ENCODE measurements around the gene SOAT1. TPM values are rescaled to one million over a fixed set of nuclear protein-coding genes. Genes with fewer than 3 reads are reported as not detected.

SOAT1 gene
- total RNA-seq, 1 donor from 2014 or later, result 111 TPM

DNA sequence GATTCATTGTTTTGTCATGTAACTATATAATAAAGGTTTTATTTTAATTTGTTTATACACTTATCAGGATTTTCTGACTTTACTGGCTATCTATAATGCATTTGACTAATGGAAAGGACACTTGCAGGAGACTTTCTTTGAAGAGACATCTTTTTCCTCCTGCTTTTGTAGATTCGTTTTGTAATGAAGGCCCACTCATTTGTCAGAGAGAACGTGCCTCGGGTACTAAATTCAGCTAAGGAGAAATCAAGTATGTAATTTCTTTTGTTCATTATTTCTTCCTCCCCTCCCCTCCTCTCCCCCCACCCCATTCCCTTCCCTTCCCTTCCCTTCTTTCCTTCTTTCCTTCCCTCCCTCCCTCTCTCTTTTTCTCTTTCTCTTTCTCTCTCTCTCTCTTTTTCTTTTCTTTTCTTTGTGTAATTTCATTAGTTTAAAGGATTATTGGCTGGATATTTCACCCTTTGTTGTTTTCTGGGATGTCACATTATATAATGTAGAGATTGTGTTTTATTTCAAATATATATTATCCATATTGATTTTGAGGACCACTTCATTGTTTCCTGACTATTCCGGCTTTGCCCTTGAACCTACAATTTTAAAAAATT is 48.4 kb downstream of the SOAT1 start:
- no peaks in the 10 kb centered on the region for H3K9me3 ChIP-seq (ENCODE audit: insufficient read depth, low read depth, low read length)
- peaks cover 31% of the 10 kb centered on the region for H3K36me3 ChIP-seq (ENCODE audit: insufficient read depth, low read length)
- peaks cover 4% of the 10 kb centered on the region for H3K36me3 Mint-ChIP-seq (ENCODE audit: low read depth, unreplicated experiment)
- TF ChIP-seq, protein P1, sequence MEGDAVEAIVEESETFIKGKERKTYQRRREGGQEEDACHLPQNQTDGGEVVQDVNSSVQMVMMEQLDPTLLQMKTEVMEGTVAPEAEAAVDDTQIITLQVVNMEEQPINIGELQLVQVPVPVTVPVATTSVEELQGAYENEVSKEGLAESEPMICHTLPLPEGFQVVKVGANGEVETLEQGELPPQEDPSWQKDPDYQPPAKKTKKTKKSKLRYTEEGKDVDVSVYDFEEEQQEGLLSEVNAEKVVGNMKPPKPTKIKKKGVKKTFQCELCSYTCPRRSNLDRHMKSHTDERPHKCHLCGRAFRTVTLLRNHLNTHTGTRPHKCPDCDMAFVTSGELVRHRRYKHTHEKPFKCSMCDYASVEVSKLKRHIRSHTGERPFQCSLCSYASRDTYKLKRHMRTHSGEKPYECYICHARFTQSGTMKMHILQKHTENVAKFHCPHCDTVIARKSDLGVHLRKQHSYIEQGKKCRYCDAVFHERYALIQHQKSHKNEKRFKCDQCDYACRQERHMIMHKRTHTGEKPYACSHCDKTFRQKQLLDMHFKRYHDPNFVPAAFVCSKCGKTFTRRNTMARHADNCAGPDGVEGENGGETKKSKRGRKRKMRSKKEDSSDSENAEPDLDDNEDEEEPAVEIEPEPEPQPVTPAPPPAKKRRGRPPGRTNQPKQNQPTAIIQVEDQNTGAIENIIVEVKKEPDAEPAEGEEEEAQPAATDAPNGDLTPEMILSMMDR (IDR thresholded peaks at IDR 0.05; ENCODE audit: insufficient read depth, low read depth, low read length), result no peak
- TF ChIP-seq EZH2 (IDR thresholded peaks at IDR 0.05; ENCODE audit: insufficient read depth, low read length), result no peak
- no peaks in the 10 kb centered on the region for H3K4me1 Mint-ChIP-seq (ENCODE audit: low read depth, unreplicated experiment)
- no peak overlapping the region for H3K9ac ChIP-seq (ENCODE audit: low read length)
- FAIRE-seq (no peak), DNase-seq (ENCODE audit: low read depth) (no peak)
- no peak overlapping the region for H3K4me3 Mint-ChIP-seq (ENCODE audit: unreplicated experiment)
- no peaks in the 10 kb centered on the region for H3K27me3 Mint-ChIP-seq (ENCODE audit: low read depth, unreplicated experiment)
- H2AFZ ChIP-seq (ENCODE audit: low read depth, low read length), result no peak overlapping the region
- no peaks in the 10 kb centered on the region for H3K79me2 ChIP-seq (ENCODE audit: insufficient read depth, low read length)
- no peaks in the 10 kb centered on the region for H4K20me1 ChIP-seq (ENCODE audit: insufficient read depth, low read length)
- no peaks in the 10 kb centered on the region for H3K9me3 Mint-ChIP-seq (ENCODE audit: unreplicated experiment)
- H3K27ac Mint-ChIP-seq (ENCODE audit: unreplicated experiment), result no peak overlapping the region
- no peaks in the 10 kb centered on the region for H3K4me1 ChIP-seq (ENCODE audit: insufficient read depth, low read length)
- no peak overlapping the region for H3K27ac ChIP-seq (ENCODE audit: low read depth, low read length)
- no peak overlapping the region for H3K4me2 ChIP-seq (ENCODE audit: low read length)
- no peaks in the 10 kb centered on the region for H3K27me3 ChIP-seq (ENCODE audit: insufficient read depth, low read length)
- no peak overlapping the region for H3K4me3 ChIP-seq (ENCODE audit: insufficient read depth, low read depth, low read length)

DNA sequence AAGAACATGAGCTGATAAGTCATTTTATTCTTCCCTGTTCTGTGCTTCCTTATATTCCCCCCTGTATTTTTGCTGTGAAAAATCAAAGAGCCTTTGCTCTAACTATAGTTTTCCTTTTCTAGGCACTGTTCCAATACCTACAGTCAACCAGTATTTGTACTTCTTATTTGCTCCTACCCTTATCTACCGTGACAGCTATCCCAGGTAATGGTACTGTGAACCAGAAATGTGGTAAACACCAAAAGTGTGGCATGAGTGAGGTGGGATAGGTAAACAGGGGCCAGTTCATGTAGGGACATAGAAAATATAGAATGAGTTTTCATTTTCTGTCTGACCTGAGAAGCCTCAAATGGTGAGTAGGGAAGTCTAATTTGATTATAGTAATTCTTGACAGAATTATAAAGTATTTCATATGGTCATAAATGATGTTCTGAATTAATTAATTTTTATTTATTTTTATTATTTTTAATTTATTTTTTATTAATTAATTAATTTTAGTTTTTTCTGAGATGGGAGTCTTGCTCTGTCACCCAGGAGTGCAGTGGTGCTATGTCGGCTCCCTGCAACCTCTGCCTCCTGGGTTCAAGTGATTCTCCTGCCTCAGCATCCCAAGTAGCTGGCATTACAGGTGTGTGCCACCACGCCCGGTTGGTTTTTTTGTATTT is 49.3 kb downstream of the SOAT1 start:
- no peak overlapping the region for H3K9ac ChIP-seq (ENCODE audit: low read length)
- H3K4me3 ChIP-seq (ENCODE audit: insufficient read depth, low read depth, low read length), result no peak overlapping the region
- FAIRE-seq (no peak), DNase-seq (ENCODE audit: low read depth) (no peak)
- peaks cover 37% of the 10 kb centered on the region for H3K36me3 ChIP-seq (ENCODE audit: insufficient read depth, low read length)
- no peak for TF ChIP-seq EZH2 (IDR thresholded peaks at IDR 0.05; ENCODE audit: insufficient read depth, low read length)
- TF ChIP-seq, protein P1 (IDR thresholded peaks at IDR 0.05; ENCODE audit: insufficient read depth, low read depth, low read length), result no peak
- no peak overlapping the region for H3K27ac ChIP-seq (ENCODE audit: low read depth, low read length)
- H2AFZ ChIP-seq (ENCODE audit: low read depth, low read length), result no peak overlapping the region
- H4K20me1 ChIP-seq (ENCODE audit: insufficient read depth, low read length), result no peaks in the 10 kb centered on the region
- Mint-ChIP-seq H3K36me3 (ENCODE audit: low read depth, unreplicated experiment) (peaks cover 3% of the 10 kb centered on the region), H3K4me3 (ENCODE audit: unreplicated experiment) (no peak overlapping the region), H3K9me3 (ENCODE audit: unreplicated experiment) (no peaks in the 10 kb centered on the region), H3K4me1 (ENCODE audit: low read depth, unreplicated experiment) (no peaks in the 10 kb centered on the region), H3K27me3 (ENCODE audit: low read depth, unreplicated experiment) (no peaks in the 10 kb centered on the region), H3K27ac (ENCODE audit: unreplicated experiment) (no peak overlapping the region)
- no peaks in the 10 kb centered on the region for H3K4me1 ChIP-seq (ENCODE audit: insufficient read depth, low read length)
- H3K9me3 ChIP-seq (ENCODE audit: insufficient read depth, low read depth, low read length), result no peaks in the 10 kb centered on the region
- no peak overlapping the region for H3K4me2 ChIP-seq (ENCODE audit: low read length)
- no peaks in the 10 kb centered on the region for H3K27me3 ChIP-seq (ENCODE audit: insufficient read depth, low read length)
- no peaks in the 10 kb centered on the region for H3K79me2 ChIP-seq (ENCODE audit: insufficient read depth, low read length)

GRCh38 chr1:179351281-179351680 is 57.7 kb downstream of the SOAT1 start:
- no peak overlapping the region for H3K9ac ChIP-seq (ENCODE audit: low read length)
- H3K79me2 ChIP-seq (ENCODE audit: insufficient read depth, low read length), result no peaks in the 10 kb centered on the region
- H4K20me1 ChIP-seq (ENCODE audit: insufficient read depth, low read length), result no peaks in the 10 kb centered on the region
- H3K4me3 ChIP-seq (ENCODE audit: insufficient read depth, low read depth, low read length), result no peak overlapping the region
- no peak for FAIRE-seq
- no peak for DNase-seq (ENCODE audit: low read depth)
- Mint-ChIP-seq H3K27me3 (ENCODE audit: low read depth, unreplicated experiment) (no peaks in the 10 kb centered on the region), H3K4me3 (ENCODE audit: unreplicated experiment) (no peak overlapping the region), H3K36me3 (ENCODE audit: low read depth, unreplicated experiment) (peaks cover 8% of the 10 kb centered on the region), H3K4me1 (ENCODE audit: low read depth, unreplicated experiment) (peaks cover 24% of the 10 kb centered on the region), H3K27ac (ENCODE audit: unreplicated experiment) (no peak overlapping the region), H3K9me3 (ENCODE audit: unreplicated experiment) (no peaks in the 10 kb centered on the region)
- TF ChIP-seq, protein P1 (IDR thresholded peaks at IDR 0.05; ENCODE audit: insufficient read depth, low read depth, low read length), result no peak
- TF ChIP-seq EZH2 (IDR thresholded peaks at IDR 0.05; ENCODE audit: insufficient read depth, low read length), result no peak
- no peaks in the 10 kb centered on the region for H3K9me3 ChIP-seq (ENCODE audit: insufficient read depth, low read depth, low read length)
- H3K27ac ChIP-seq (ENCODE audit: low read depth, low read length), result no peak overlapping the region
- no peaks in the 10 kb centered on the region for H3K27me3 ChIP-seq (ENCODE audit: insufficient read depth, low read length)
- peaks cover 5% of the 10 kb centered on the region for H3K4me1 ChIP-seq (ENCODE audit: insufficient read depth, low read length)
- H3K36me3 ChIP-seq (ENCODE audit: insufficient read depth, low read length), result peaks cover 34% of the 10 kb centered on the region
- H3K4me2 ChIP-seq (ENCODE audit: low read length), result no peak overlapping the region
- H2AFZ ChIP-seq (ENCODE audit: low read depth, low read length), result no peak overlapping the region
